ENCODE data around the gene RNASEH2B.
A peak's percentile ranks its signal among the peaks of the same experiment; 100 is the strongest.

RNASEH2B gene

GRCh38 chr13:50909605-50910484 lies at the start of gene RNASEH2B:
Gene RNASEH2B, plus strand, starts transcription at chr13:50909791. Its CDS starts 286 bp downstream, at chr13:50910077.
- peak; percentile 54 for DNase-seq (ENCODE audit: insufficient read length, low spot score)
- FAIRE-seq: no peak

GRCh38 chr13:50864492-50864891 lies 45.1 kb upstream of the RNASEH2B start:
- no peak for FAIRE-seq
- DNase-seq (ENCODE audit: insufficient read length, low spot score): no peak

- DNase-seq (ENCODE audit: insufficient read length, low spot score): no peak
- FAIRE-seq: no peak
Observed at GRCh38 chr13:50866817-50867636, 42.6 kb upstream of the RNASEH2B start.

- FAIRE-seq: no peak
- no peak for DNase-seq (ENCODE audit: insufficient read length, low spot score)
Observed at GRCh38 chr13:50867637-50867945, 42.0 kb upstream of the RNASEH2B start.

GRCh38 chr13:50871405-50871804 lies 38.2 kb upstream of the RNASEH2B start:
- DNase-seq (ENCODE audit: insufficient read length, low spot score) (no peak), FAIRE-seq (no peak)

- FAIRE-seq: no peak
- no peak for DNase-seq (ENCODE audit: insufficient read length, low spot score)
Observed at GRCh38 chr13:50873467-50873866, 36.1 kb upstream of the RNASEH2B start.

GRCh38 chr13:50873991-50874390 lies 35.6 kb upstream of the RNASEH2B start:
- no peak for FAIRE-seq
- DNase-seq (ENCODE audit: insufficient read length, low spot score): no peak

- DNase-seq (ENCODE audit: insufficient read length, low spot score) (no peak), FAIRE-seq (no peak)
Observed at GRCh38 chr13:50882816-50883435, 26.7 kb upstream of the RNASEH2B start.

- DNase-seq (ENCODE audit: insufficient read length, low spot score) (no peak), FAIRE-seq (no peak)
Observed at GRCh38 chr13:50883728-50884127, 25.9 kb upstream of the RNASEH2B start.

GRCh38 chr13:50884265-50884664 lies 25.3 kb upstream of the RNASEH2B start:
- FAIRE-seq (no peak), DNase-seq (ENCODE audit: insufficient read length, low spot score) (no peak)

- FAIRE-seq: no peak
- DNase-seq (ENCODE audit: insufficient read length, low spot score): no peak
Observed at GRCh38 chr13:50887151-50887550, 22.4 kb upstream of the RNASEH2B start.

- DNase-seq (ENCODE audit: insufficient read length, low spot score) (no peak), FAIRE-seq (no peak)
Observed at GRCh38 chr13:50888362-50888761, 21.2 kb upstream of the RNASEH2B start.

- no peak for DNase-seq (ENCODE audit: insufficient read length, low spot score)
- no peak for FAIRE-seq
Observed at GRCh38 chr13:50889317-50889716, 20.3 kb upstream of the RNASEH2B start.

GRCh38 chr13:50891206-50891605 lies 18.4 kb upstream of the RNASEH2B start:
- DNase-seq (ENCODE audit: insufficient read length, low spot score) (no peak), FAIRE-seq (no peak)

- FAIRE-seq (no peak), DNase-seq (ENCODE audit: insufficient read length, low spot score) (no peak)
Observed at GRCh38 chr13:50892210-50892944, 17.2 kb upstream of the RNASEH2B start.

GRCh38 chr13:50893211-50893852 lies 16.3 kb upstream of the RNASEH2B start:
- DNase-seq (ENCODE audit: insufficient read length, low spot score) (no peak), FAIRE-seq (no peak)

GRCh38 chr13:50894012-50894411 lies 15.6 kb upstream of the RNASEH2B start:
- FAIRE-seq: no peak
- DNase-seq (ENCODE audit: insufficient read length, low spot score): no peak

- FAIRE-seq (no peak), DNase-seq (ENCODE audit: insufficient read length, low spot score) (no peak)
Observed at GRCh38 chr13:50894504-50894903, 15.1 kb upstream of the RNASEH2B start.

GRCh38 chr13:50898338-50898737 lies 11.3 kb upstream of the RNASEH2B start:
- FAIRE-seq (no peak), DNase-seq (ENCODE audit: insufficient read length, low spot score) (no peak)

- no peak for DNase-seq (ENCODE audit: insufficient read length, low spot score)
- FAIRE-seq: no peak
Observed at GRCh38 chr13:50901701-50902100, 7.9 kb upstream of the RNASEH2B start.

Measured in HTR-8/SVneo (cell line).